Esophagus squamous epithelium (tissue), 4 donors: ENCODE measurements around the gene SALL1.

Experiments used
- CTCF ChIP-seq, 6 experiments: fragments of 450-650 bp in 4 of 6; fragments of 200-600 bp in 2 of 6; sonication (generic) in 2 of 6; IDR thresholded peaks; one replicate each; pipeline ENCODE4 v1.5.1; 2016 to 2019; ENCODE audit warnings: antibody characterized with exemption in 6 of 6, mild to moderate bottlenecking in 4 of 6, moderate library complexity in 4 of 6
- POLR2A ChIP-seq, 4 donors: fragments of 450-650 bp; IDR thresholded peaks; one replicate each; pipeline ENCODE4 v1.6.1; 2017; ENCODE audit warnings: antibody characterized with exemption in 4 of 4, mild to moderate bottlenecking in 4 of 4, moderate library complexity in 3 of 4

DNA sequence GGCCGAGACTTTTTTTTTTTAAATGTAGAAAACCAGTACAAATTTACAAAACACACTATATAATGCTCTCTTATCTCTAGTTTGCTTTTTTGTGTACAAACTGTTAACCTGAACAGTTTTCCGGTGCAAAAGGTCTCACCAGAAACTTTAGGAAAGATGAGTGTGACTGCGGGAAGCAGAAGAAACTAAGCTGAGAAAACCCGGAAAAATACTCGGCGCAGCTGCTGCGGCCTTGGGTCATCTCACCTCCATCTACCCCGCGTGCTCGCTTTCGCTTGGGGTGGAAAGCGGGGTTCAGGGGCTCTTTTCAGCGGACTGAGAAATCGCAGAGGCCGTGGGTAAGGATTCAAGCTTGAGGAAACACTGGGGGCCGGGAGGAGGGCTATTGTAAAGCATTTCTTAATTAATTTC lies 1.8 kb downstream of the SALL1 start:
- TF ChIP-seq CTCF (IDR thresholded peaks at IDR 0.05) (no peak), POLR2A (IDR thresholded peaks at IDR 0.05) (no peak)
